Neural cell (in vitro differentiated cells): Measurements from ENCODE around the gene AGRN. TPM values are rescaled to one million over a fixed set of nuclear protein-coding genes. Genes with fewer than 3 reads are reported as not detected.

Source experiments
- H2AFZ ChIP-seq: fragments of 200-600, 300-800 bp; sonication (generic), shearing (Covaris generic); 2 replicates; pipeline ENCODE4 v1.6.0; 2014; ENCODE audit warnings: low read depth, mild to moderate bottlenecking, antibody characterized with exemption, low read length, moderate library complexity
- H3F3A ChIP-seq: fragments of 200-600 bp; shearing (Covaris generic); 2 replicates; pipeline ENCODE4 v1.6.1; 2016; ENCODE audit warnings: mild to moderate bottlenecking, moderate library complexity, mixed read lengths, antibody characterized with exemption, low read length; ENCODE audit not compliant: insufficient read depth, poor library complexity, severe bottlenecking
- H3K27ac ChIP-seq: fragments of 200-600, 300-800 bp; sonication (generic), shearing (Covaris generic); 2 replicates; pipeline ENCODE4 v1.5.1; 2014; ENCODE audit warnings: mild to moderate bottlenecking, low read length, moderate library complexity
- H3K27me3 ChIP-seq: fragments of 300-800, 200-600 bp; sonication (generic), shearing (Covaris generic); 2 replicates; pipeline ENCODE4 v1.6.0; 2014; ENCODE audit warnings: mild to moderate bottlenecking, low read depth, low read length, moderate library complexity; ENCODE audit not compliant: insufficient read depth
- H3K36me3 ChIP-seq: fragments of 300-800, 200-600 bp; sonication (generic), shearing (Covaris generic); 2 replicates; pipeline ENCODE4 v1.5.1; 2014; ENCODE audit warnings: mild to moderate bottlenecking, antibody characterized with exemption, low read length, moderate library complexity; ENCODE audit not compliant: insufficient read depth
- H3K4me2 ChIP-seq: fragments of 300-800, 200-600 bp; sonication (generic), shearing (Covaris generic); 2 replicates; pipeline ENCODE4 v1.6.0; 2014; ENCODE audit warnings: mild to moderate bottlenecking, low read length
- H3K4me3 ChIP-seq: fragments of 300-800, 200-600 bp; sonication (generic), shearing (Covaris generic); 2 replicates; pipeline ENCODE4 v1.5.1; 2014; ENCODE audit warnings: mild to moderate bottlenecking, low read length, moderate library complexity
- H3K79me2 ChIP-seq: fragments of 200-600 bp; shearing (Covaris generic); replicated peaks from 2 replicates; pipeline ENCODE4 v1.6.0; 2014; ENCODE audit warnings: mild to moderate bottlenecking, low read length, moderate library complexity; ENCODE audit not compliant: insufficient read depth
- H3K9ac ChIP-seq: fragments of 300-800, 200-600 bp; sonication (generic), shearing (Covaris generic); 2 replicates; pipeline ENCODE4 v1.6.1; 2016; ENCODE audit warnings: mild to moderate bottlenecking, low read length, mixed read lengths
- H3K9me2 ChIP-seq: fragments of 200-600 bp; shearing (Covaris generic); 2 replicates; pipeline ENCODE4 v1.6.1; 2016; ENCODE audit warnings: mild to moderate bottlenecking, low read length, mixed read lengths; ENCODE audit not compliant: insufficient read depth
- H3K9me3 ChIP-seq: fragments of 200-600, 300-800 bp; sonication (generic), shearing (Covaris generic); 2 replicates; pipeline ENCODE4 v1.6.1; 2016; ENCODE audit warnings: mild to moderate bottlenecking, mixed run types, low read length, moderate library complexity, mixed read lengths
- H4K20me1 ChIP-seq: fragments of 200-600 bp; shearing (Covaris generic); 2 replicates; pipeline ENCODE4 v1.6.1; 2016; ENCODE audit warnings: mild to moderate bottlenecking, mixed run types; ENCODE audit not compliant: insufficient read depth
- CTCF ChIP-seq: fragments of 450-650 bp; IDR thresholded peaks from 2 replicates; pipeline ENCODE4 v1.5.1; 2014; ENCODE audit warnings: antibody characterized with exemption, mild to moderate bottlenecking, moderate library complexity; ENCODE audit not compliant: poor library complexity, severe bottlenecking
- EP300 ChIP-seq: fragments of 450-650 bp; conservative IDR thresholded peaks from 2 replicates; pipeline ENCODE4 v1.6.1; 2014; ENCODE audit warnings: antibody characterized with exemption, mild to moderate bottlenecking, moderate library complexity; ENCODE audit not compliant: poor library complexity, severe bottlenecking
- EZH2 ChIP-seq: fragments of 200-600, 300-800 bp; shearing (Covaris generic), sonication (generic); IDR thresholded peaks from 2 replicates; pipeline ENCODE4 v1.6.1; 2014; ENCODE audit warnings: antibody characterized with exemption, low read length, borderline replicate concordance, mild to moderate bottlenecking; ENCODE audit not compliant: insufficient read depth, poor library complexity, severe bottlenecking
- MXI1 ChIP-seq: fragments of 450-650 bp; conservative IDR thresholded peaks from 2 replicates; pipeline ENCODE4 v1.6.1; 2014; ENCODE audit warnings: antibody characterized with exemption, mild to moderate bottlenecking; ENCODE audit not compliant: poor library complexity, severe bottlenecking
- POLR2AphosphoS5 ChIP-seq: IDR thresholded peaks from 2 replicates; pipeline ENCODE4 v1.6.1; 2012
- RAD21 ChIP-seq: fragments of 450-650 bp; conservative IDR thresholded peaks from 2 replicates; pipeline ENCODE4 v1.6.1; 2014; ENCODE audit warnings: antibody characterized with exemption, mild to moderate bottlenecking, moderate library complexity
- REST ChIP-seq: IDR thresholded peaks from 2 replicates; pipeline ENCODE4 v1.6.1; 2012; ENCODE audit warnings: borderline replicate concordance
- SMC3 ChIP-seq: fragments of 450-650 bp; conservative IDR thresholded peaks from 2 replicates; pipeline ENCODE4 v1.6.1; 2014; ENCODE audit warnings: antibody characterized with exemption, mild to moderate bottlenecking, moderate library complexity; ENCODE audit not compliant: poor library complexity
- TAF1 ChIP-seq: IDR thresholded peaks from 2 replicates; pipeline ENCODE4 v1.6.1; 2012; ENCODE audit warnings: low read depth
- polyA plus RNA-seq: library from polyadenylated mRNA; depleted of rRNA; stranded (reverse); fragments of >200 nt; gene quantifications from 2 replicates; pipeline ENCODE4 v1.2.3, GENCODE V29; 2014

AGRN gene
- polyA plus RNA-seq, 1 donor from 2014 or later: 104 TPM

- no peak within 1 kb of the TSS for H2AFZ ChIP-seq
- no peak within 1 kb of the TSS for H3K27ac ChIP-seq
- peaks cover 4% of the 10 kb centered on the region for H3K27me3 ChIP-seq
- H4K20me1 ChIP-seq: no peaks in the 10 kb centered on the region
- no peak within 1 kb of the TSS for H3K9ac ChIP-seq
- TF ChIP-seq EZH2 (no peak), MXI1 (no peak), CTCF (no peak), REST (no peak), TAF1 (no peak), RAD21 (no peak), SMC3 (no peak), EP300 (no peak), POLR2AphosphoS5 (no peak)
- H3K4me2 ChIP-seq: no peak within 1 kb of the TSS
- no peaks in the 10 kb centered on the region for H3K9me2 ChIP-seq
- no peaks in the 10 kb centered on the region for H3K9me3 ChIP-seq
- no peaks in the 10 kb centered on the region for H3K36me3 ChIP-seq
- H3K79me2 ChIP-seq: no peaks in the 10 kb centered on the region
- peak within 1 kb of the TSS; percentile 28 for H3K4me3 ChIP-seq
- H3F3A ChIP-seq: no peaks in the 10 kb centered on the region
Measured at GRCh38 chr1:1013105-1013921, 6.6 kb upstream of the AGRN start, which contains the start of gene ISG15. Gene ISG15, plus strand, starts transcription at chr1:1013497. Its CDS starts 77 bp downstream, at chr1:1013574.

- Histone ChIP-seq H3K27me3 (peaks cover 4% of the 10 kb centered on the region), H3K4me2 (no peak overlapping the region), H3K79me2 (no peaks in the 10 kb centered on the region), H3K9ac (no peak overlapping the region), H3K9me3 (no peaks in the 10 kb centered on the region), H3K4me3 (no peak overlapping the region), H3K9me2 (no peaks in the 10 kb centered on the region), H4K20me1 (no peaks in the 10 kb centered on the region), H3F3A (no peaks in the 10 kb centered on the region), H3K36me3 (no peaks in the 10 kb centered on the region), H2AFZ (no peak overlapping the region), H3K27ac (no peak overlapping the region)
- TF ChIP-seq RAD21: no peak
- no peak for TF ChIP-seq SMC3
- no peak for TF ChIP-seq EP300
- no peak for TF ChIP-seq REST
- no peak for TF ChIP-seq EZH2
- no peak for TF ChIP-seq TAF1
- no peak for TF ChIP-seq MXI1
- no peak for TF ChIP-seq CTCF
- TF ChIP-seq POLR2AphosphoS5: no peak
Measured at GRCh38 chr1:1013922-1014648, 5.8 kb upstream of the AGRN start.
